Activated CD4-positive, CD25-positive, alpha-beta regulatory T cell treated with anti-CD3 and anti-CD28 coated beads, Interleukin-2, amount 50 U/mL, for 72 hours (primary cell): Measurements from ENCODE around the gene NUP98.
"Not testable (repeated sequence)": the region's sequence is repeated elsewhere in the genome, so short reads cannot be mapped to it uniquely, and the experiment has no call there.

Experiments
- DNase-seq: peaks from one replicate; pipeline ENCODE4 v3.0.0; 2021

NUP98 gene

DNA sequence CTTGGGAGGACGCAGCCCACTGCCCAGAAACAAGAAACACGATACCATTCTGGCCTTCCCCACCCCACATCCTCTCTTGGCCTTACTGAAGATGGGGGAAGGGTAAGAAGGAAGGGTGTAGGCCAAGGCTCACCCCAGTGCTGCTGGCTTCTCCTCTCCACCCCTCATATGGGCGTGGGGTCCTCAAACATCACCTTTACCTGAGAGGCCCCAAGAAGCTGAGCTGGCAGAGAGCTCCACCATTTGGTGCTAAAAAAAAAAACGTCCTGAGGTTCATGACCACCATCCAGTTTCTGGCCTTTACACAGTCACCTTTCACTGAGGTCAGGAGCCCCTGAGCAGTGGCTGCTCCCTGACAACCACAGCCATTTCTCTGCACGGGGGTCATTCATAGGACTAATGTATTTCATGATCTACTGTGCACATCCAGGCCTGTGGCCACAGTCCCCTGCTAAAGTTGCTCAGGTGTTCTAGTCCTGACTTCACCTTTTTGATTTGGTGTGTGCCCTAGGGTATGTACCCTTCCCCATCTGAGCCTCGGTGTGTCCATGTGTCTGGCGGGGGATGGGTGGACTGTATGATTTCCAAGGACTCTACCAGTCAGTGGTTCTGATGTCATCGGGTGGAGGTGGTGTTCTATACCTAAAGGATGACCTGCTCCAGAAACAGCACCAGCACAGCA, 28.3 kb upstream of the NUP98 start:
- no peak for DNase-seq

GRCh38 chr11:3824714-3825472, 27.5 kb upstream of the NUP98 start:
- peak; percentile 78 for DNase-seq

- no peak for DNase-seq
Measured at GRCh38 chr11:3823762-3824506, 26.6 kb upstream of the NUP98 start.

DNA sequence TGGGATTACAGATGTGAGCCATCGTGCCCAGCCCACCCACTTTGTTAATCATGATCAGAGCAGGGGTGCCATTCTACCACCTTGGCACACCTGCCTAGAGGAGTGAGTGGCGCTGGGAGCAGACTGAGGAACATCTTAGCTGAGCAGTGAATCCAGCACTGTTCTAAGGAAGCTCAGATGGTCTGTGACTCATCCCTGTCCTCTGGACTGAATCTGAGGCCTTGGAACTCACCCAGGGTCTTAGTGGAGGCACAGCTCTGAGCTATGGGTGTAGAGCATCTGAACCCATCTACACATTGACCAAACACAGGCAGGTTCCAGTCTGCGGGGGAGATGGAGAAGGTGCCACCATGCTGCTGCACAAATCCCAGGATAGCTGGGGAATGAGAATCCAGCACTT, 25.9 kb upstream of the NUP98 start:
- DNase-seq: no peak

DNA sequence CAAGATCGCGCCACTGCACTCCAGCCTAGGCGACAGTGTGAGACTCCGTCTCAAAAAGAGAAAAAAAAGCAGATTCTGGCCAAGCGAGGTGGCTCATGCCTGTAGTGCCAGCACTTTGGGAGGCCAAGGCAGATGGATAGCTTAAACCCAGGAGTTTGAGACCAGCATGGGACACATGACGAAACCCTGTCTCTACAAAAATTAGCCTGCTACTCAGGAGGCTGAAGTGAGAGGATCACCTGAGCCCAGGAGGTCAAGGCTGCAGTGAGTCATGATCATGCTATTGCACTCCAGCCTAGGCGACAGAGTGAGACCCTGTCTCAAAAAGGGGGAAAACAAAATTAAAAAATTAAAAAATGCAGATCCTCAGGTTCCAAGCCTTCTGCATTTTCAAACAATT, 25.0 kb upstream of the NUP98 start:
- no peak for DNase-seq

DNA sequence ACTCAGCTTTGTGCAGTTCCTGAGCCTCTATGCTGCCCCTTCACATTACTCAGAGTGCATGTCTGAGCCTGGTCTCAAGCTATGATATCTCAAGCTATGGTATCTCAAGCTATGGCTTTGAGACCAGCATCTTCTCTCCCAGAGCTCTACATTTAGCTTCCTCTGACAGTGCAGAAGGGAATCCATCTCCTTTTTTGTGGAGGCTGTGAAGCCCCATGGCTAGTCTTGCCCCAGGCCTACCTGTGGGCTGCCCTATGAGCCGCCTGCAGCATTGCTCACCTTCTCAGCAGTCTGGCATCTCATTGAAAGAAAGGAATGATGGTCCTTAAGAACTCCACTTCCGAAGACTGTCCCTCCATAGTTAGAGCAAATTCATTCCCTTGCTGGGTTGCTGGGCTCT, 23.6 kb upstream of the NUP98 start:
- no peak for DNase-seq

DNA sequence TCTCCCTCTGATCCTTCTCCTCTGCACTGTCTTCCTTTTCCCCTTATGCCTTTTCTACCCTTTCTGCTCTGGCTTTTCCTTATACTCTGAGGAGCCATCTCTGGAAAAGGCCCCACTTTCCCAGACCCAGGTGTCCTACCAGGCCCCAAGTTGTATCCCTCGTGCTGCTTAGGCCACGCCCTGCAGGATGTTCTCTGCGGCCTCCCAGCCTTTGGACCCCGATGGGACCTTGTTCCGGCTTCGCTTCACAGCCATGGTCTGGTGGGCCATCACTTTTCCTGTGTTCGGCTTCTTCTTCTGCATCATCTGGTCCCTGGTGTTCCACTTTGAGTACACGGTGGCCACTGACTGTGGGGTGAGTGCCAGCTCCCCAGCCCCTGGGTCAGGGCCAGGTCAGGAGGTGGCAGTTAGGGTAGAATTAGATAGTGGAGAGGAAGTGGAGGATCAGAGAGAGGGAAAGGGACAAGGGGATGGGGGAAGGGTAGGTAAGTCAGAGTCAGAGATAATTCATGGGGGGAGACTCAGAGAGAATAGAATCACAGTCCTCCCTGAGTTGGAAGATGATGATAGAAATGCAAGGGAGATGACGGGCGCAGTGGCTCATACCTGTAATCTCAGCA, 19.9 kb upstream of the NUP98 start:
- DNase-seq: no peak

GRCh38 chr11:3816673-3817072, 19.3 kb upstream of the NUP98 start:
- no peak for DNase-seq

- DNase-seq: no peak
Measured at GRCh38 chr11:3815845-3816244, 18.5 kb upstream of the NUP98 start.

- DNase-seq: not testable (repeated sequence)
Measured at GRCh38 chr11:3814832-3815231, 17.5 kb upstream of the NUP98 start.

DNA sequence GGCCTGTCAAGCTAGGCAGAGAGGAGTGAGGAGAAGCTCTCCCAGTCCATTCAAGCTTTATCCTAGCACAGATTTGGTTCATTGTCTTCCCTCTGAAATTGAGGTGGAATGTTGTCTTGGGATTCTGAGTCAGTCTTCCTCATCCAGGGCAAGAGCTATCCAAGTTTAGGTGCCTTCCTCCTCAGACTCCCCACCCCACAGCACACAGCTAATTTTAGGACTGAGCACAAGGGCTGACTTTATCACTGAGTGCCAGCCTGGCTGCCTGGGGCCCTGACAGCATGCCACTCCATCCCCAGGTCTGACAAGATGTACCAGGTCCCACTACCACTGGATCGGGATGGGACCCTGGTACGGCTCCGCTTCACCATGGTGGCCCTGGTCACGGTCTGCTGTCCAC, 13.6 kb upstream of the NUP98 start:
- DNase-seq: no peak

DNA sequence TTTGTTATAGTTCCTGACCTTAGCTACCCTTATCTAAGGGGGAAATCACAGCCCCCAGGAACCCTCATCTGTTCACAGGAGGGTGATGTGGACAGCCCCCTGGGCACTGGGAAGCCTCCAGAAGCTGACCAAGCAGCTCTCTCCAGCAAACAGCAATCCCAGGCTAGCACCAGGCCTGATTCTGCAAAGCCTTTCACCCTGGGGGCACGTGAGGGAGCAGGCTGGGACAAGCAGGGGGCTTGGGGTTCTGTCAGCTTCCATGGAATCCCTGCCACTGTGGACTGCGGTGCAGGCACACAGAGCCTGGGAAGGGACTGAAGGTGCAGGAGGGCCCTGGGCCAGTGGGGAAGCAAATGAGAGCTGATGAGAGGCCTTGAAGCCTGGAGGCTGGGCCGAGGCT, 13.1 kb upstream of the NUP98 start:
- no peak for DNase-seq

DNA sequence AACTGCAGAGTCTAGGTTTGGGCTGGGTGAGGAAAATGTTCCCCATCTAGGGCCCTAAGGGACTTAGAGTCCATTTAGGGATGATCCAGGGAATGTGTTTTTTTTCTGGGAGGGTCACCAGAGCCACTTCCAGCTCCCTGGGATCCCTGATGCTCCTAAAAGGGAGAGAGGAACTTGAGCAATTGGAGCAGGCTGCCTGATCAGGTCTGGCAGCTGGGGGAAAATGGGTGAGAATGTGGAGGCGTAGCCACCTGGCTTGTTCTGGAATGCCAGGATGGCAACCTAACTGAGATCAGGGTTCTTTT, 12.2 kb upstream of the NUP98 start:
- DNase-seq: no peak

DNA sequence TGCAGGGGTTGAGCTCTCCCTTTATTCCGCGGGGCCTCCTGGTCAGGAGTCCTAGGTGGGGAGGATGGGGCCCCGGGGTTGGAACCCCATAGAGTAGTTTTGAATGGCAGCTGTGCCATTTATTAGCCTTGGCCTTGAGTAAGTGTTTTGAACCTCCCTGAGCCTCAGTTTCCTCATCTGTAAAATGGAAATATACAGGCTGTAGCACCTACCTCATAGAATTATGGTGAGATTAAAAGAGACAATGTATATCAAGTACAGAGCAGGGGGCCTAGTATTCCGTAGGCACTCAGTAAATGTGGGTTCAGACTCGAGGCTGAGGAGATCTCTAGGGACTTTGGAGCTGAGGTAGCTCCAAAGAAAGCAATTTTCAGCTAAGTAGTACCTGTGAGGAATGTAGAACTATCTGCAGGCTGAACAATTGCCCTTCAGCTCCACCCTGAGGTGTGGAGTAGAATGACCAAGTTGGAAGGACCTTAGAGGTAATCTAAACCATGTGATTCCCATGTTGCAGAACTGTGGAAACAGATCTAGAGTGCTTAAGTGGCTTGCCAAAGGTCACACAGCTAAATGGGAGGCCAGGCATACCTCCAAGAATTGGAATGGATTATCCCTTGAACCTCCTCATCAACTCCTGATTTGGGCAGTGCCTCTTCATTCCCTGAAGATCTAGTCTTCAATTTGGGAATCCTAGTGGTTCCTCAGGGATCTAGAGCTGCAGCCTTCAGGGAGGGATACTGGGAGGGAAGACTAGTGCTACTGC, 11.7 kb upstream of the NUP98 start:
- DNase-seq: no peak

- DNase-seq: peak; percentile 75
Measured at GRCh38 chr11:3807909-3808860, 10.8 kb upstream of the NUP98 start, which contains the start of gene PGAP2. Gene PGAP2 (plus strand): TSS chr11:3808560. CDS start chr11:3811260, 2,700 bp downstream.

DNA sequence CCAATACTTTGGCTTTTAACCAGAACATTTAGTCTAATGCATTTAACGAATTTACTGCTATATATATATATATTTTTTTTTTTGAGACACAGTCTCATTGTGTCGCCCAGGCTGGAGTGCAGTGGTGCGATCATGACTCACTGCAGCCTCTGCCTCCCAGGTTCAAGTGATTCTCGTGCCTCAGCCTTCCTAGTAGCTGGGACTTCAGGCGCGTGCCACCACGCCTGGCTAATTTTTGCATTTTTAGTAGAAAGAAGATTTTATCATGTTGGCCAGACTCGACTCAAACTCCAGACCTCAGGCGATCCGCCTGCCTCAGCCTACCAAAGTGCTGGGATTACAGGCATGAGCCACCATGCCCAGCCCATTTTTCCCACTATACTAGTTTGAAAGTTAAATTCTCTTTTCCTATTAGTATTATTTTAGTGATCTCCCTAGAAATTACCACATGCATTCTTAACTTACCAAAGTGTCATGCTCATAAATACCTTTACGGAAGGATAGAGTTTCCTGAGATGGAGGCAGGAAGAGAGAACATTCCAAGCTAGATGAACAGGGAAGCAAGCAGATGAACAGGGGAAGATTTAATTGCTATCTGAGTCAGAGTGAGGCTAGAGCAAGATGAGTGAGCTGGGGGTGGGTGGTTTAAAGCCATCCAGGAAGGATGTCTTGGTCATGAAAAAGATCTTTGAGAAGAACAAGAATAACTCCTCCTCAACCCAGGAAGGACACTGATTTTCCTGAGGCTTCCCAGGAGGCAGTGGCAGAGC, 6.6 kb upstream of the NUP98 start:
- no peak for DNase-seq

GRCh38 chr11:3802011-3802790, 4.8 kb upstream of the NUP98 start:
- DNase-seq: no peak

- DNase-seq: no peak
Measured at GRCh38 chr11:3799873-3800272, 2.5 kb upstream of the NUP98 start.

DNA sequence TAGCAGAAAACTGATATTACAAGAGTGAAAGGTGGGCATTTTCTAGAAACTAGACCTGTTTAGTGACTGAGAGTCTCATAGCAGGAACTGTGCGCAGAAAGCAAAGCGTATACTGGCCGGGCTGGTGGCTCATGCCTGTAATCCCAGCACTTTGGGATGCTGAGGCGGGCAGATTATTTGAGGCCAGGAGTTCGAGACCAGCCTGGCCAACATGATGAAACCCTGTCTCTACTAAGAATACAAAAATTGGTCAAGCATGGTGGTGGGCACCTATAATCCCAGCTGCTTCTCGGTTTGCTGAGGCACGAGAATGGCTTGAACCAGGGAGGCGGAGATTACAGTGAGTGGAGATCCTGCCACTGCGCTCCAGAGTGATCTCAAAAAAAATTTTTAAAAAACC, 1.8 kb upstream of the NUP98 start:
- DNase-seq: no peak

DNA sequence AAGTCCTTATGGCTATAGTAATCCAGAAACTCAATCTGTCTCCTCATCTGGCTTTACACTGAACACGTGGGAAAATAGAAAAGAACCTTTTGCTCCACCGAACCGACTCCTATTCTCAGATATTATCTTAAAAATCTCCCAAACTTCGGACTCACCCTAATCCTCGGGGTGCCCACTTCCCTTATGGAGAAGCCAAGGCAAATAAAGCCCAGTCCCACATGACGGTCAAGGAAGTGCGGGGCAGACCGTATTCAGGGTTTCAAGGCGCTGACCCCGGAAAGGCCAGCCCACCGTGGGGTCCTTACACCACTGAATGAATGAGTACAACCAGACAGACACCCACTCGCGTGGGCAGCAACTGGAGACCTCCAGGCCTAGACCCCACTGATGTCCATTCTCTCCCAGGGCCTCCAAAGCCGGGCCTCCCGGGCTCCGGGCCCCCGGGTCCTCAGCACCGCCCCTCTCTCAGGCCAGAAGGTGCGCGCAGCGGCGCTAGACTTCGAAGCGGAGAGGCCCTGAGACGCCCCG, 489 bp downstream of the NUP98 start:
- no peak for DNase-seq
